Activated CD8-positive, alpha-beta memory T cell treated with anti-CD3 and anti-CD28 coated beads, Interleukin-2, amount 10 ng/mL, durations not matched to agents 7 days and 5 days (primary cell): ENCODE measurements around the gene B3GAT2. TPM values are rescaled to one million over a fixed set of nuclear protein-coding genes. Genes with fewer than 3 reads are reported as not detected.

Experiments
- ATAC-seq: fragments of 150-1000 bp; cut with Tn5 transposase; one replicate; pipeline ENCODE4 v1.10.0; 2021; ENCODE audit warnings: moderate library complexity
- CTCF ChIA-PET: fragments of 350-600 bp; sonication (Branson Sonifier 250); formaldehyde crosslinking; loops from one replicate; lab custom pipeline; 2021; ENCODE audit warnings: antibody characterized with exemption; lab: Charles Lee
- DNase-seq: peaks from one replicate; pipeline ENCODE4 v3.0.0-alpha.2; 2020
- H3K27ac Mint-ChIP-seq: one replicate; pipeline ENCODE4 v1.8.0; 2021; ENCODE audit warnings: mild to moderate bottlenecking, mixed read lengths
- H3K27me3 Mint-ChIP-seq: one replicate; pipeline ENCODE4 v1.8.0; 2021; ENCODE audit warnings: mixed read lengths
- H3K36me3 Mint-ChIP-seq: one replicate; pipeline ENCODE4 v1.8.0; 2021; ENCODE audit warnings: mild to moderate bottlenecking, mixed read lengths
- H3K4me1 Mint-ChIP-seq: one replicate; pipeline ENCODE4 v1.8.0; 2021; ENCODE audit warnings: mixed read lengths
- H3K4me3 Mint-ChIP-seq: one replicate; pipeline ENCODE4 v1.8.0; 2021; ENCODE audit warnings: mild to moderate bottlenecking, moderate library complexity, mixed read lengths
- H3K9me3 Mint-ChIP-seq: one replicate; pipeline ENCODE4 v1.8.0; 2022; ENCODE audit warnings: low read depth, mixed read lengths
- total RNA-seq, 2 experiments: library from RNA; stranded (reverse); gene quantifications; one replicate each; pipeline ENCODE4 v1.2.3, GENCODE V29; 2021

B3GAT2 gene
- total RNA-seq, 2 experiments from 2014 or later = 0.07 TPM; not detected in 1

DNA sequence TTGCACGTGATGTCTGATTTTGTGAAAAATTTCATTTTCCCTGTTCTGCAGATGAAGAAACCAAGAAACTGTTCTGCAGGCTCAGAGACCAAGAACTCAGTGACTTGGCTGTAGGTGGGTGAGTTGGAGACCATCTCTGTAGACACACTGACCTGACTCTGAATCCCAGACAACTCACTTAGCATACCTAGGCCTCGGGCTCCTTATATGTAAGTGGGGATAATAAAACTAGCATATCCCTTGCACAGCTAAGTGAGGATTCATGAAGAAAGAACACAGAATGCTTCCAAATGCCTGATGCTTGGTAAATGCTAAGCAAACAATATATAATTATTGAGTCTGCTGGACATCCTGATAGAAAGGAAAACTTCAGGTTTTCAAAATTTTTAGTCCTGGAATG lies 70.8 kb downstream of the B3GAT2 start:
- Mint-ChIP-seq H3K36me3 (no peaks in the 10 kb centered on the region), H3K27ac (no peak overlapping the region), H3K4me3 (no peak overlapping the region), H3K4me1 (no peaks in the 10 kb centered on the region), H3K27me3 (peaks cover 5% of the 10 kb centered on the region), H3K9me3 (no peaks in the 10 kb centered on the region)
- no peak for ATAC-seq
- CTCF ChIA-PET = interaction anchor here (2.5 to 2.6 kb wide), 3 partner anchors 70 to 365 kb away, joined by 11 to 39 read pairs (median 14); no protein-coding TSS in a partner anchor
- no peak for DNase-seq

DNA sequence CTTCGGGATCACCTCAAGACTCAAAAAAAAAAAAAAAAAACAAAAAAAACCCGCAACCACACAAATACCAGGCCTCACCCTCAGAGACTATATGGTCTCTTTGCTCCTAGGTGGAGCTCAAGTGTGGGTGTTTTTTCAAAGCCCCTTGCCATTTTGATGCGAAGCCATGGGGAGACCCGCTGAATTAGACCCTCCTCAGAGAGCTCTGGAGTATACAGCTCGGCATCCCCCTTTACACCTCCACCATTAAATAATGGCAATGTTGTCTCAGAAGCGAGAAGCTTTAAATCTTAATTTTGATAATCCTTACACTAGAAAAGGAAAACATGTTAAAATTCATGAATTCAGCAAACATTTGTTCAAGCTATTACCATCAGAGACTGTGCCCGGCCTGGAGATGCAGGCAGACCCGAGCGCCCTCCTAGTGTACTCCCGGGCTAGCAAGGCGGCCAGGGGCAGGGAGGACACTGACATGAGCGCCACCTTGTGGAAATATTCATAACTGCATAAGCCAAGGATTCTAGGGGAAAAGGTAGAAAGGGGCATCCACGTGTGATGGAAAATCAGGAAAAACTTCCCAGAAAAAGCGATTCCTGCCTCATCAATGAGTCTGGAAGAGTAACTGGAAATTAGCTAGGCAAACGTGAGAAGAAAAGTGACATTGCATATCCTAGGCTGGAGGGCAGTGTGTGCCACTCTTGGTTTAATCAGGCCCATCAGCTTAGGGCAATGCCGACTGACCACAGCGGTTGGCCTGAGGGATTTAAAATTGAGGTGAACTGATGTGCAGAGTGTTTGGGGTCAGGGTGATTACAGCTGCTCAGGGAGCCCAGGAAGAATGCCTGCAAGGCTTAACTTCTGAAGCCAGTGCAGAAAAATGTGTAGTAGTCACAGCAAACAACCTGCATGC lies 72.5 kb downstream of the B3GAT2 start:
- CTCF ChIA-PET = interaction anchor here (0.6 to 2.6 kb wide), 35 partner anchors 10 to 663 kb away, joined by 3 to 39 read pairs (median 4); no protein-coding TSS in a partner anchor
- peak; percentile 59 for DNase-seq
- ATAC-seq = peak; percentile 83
- no peaks in the 10 kb centered on the region for H3K36me3 Mint-ChIP-seq
- no peak overlapping the region for H3K27ac Mint-ChIP-seq
- H3K9me3 Mint-ChIP-seq = no peaks in the 10 kb centered on the region
- H3K4me1 Mint-ChIP-seq = no peaks in the 10 kb centered on the region
- no peak overlapping the region for H3K4me3 Mint-ChIP-seq
- H3K27me3 Mint-ChIP-seq = peaks cover 9% of the 10 kb centered on the region

DNA sequence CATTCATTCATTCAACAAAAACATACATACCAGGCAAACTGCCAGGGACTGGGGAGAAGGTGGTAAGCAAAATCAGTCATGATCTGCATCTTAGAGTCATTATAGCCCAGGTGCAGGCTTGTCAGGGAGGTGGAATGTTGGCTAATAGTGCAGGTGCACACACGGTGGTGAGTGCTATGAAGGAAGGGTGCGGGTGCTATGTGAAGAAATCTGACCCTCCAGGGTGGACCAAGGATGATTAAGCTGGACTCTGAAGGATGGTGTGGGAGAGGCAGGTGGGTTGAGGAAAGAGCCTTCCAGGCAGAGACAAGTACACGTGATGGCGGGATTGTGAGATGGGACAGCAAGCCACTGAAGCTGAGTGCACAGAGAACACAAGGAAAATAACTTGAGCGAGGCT lies 77.4 kb downstream of the B3GAT2 start:
- H3K27ac Mint-ChIP-seq = no peak overlapping the region
- CTCF ChIA-PET = interaction anchor here (1.2 to 1.7 kb wide), 2 partner anchors 172 to 357 kb away, joined by 3 to 4 read pairs; no protein-coding TSS in a partner anchor
- H3K27me3 Mint-ChIP-seq = peaks cover 19% of the 10 kb centered on the region

DNA sequence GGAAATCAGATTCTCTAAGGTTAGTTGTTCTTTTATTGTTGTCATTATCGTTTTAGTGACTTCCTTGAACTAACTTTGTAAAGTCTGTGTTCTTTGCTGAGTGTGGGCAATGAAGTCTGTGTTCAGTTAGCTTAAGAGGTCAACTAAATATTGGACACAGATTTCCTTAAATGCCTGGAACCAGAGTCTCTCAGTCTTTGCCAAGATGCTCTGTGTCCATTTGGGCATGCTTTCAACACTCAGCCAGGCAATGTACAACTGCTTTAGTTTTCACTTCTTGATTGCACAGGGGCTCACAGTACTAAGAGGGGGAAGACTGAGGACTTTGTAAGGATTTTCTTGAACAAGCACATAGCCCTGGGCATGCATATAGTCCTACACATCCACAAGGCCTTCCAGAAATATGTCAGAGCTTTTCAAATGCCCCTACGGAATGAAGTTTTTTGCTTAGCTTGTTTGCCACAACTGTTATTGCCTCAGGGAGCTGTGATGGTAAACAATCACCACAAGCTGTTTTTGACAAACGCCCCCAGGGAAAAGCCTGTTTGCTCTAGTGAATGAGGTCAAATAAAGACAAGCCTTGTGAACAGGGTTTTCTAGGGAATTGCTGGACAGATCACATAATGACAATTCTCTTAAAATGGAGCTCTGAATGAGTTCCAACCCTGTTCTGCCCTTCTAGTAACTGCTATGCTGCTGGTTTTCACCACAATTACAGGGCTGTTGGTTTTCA lies 82.5 kb downstream of the B3GAT2 start:
- Mint-ChIP-seq H3K4me3 (no peak overlapping the region), H3K27me3 (peaks cover 19% of the 10 kb centered on the region), H3K9me3 (peaks cover 4% of the 10 kb centered on the region), H3K36me3 (peaks cover 5% of the 10 kb centered on the region), H3K27ac (no peak overlapping the region), H3K4me1 (no peaks in the 10 kb centered on the region)
- ATAC-seq (no peak), DNase-seq (no peak)
- CTCF ChIA-PET = interaction anchor here (0.6 kb wide), 1 partner anchor 10 kb away, joined by 3 read pairs; no protein-coding TSS in a partner anchor

More for the DNA sequence above, 77.4 kb downstream of the B3GAT2 start:
- no peaks in the 10 kb centered on the region for H3K36me3 Mint-ChIP-seq
- DNase-seq (no peak), ATAC-seq (no peak)
- no peaks in the 10 kb centered on the region for H3K9me3 Mint-ChIP-seq
- H3K4me3 Mint-ChIP-seq = no peak overlapping the region
- no peaks in the 10 kb centered on the region for H3K4me1 Mint-ChIP-seq

DNA sequence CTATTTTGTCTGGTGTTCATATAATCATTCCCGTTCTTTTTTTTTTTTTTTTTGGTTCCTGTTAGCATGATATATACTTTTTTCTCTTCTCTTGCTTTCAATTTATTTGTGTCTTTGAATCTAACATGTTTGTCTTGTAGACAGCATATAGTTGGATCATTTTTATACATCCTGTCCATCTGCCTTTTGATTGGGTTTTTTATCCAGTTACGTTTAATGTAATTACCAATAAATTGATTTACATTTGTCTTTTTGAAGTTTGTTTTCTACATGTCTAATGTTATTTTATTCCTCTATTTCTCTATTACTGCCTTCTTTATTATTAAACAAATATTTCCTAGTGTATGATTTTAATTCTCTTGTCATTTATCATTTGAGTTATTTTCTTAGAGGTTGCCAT lies 84.4 kb downstream of the B3GAT2 start:
- peaks cover 4% of the 10 kb centered on the region for H3K9me3 Mint-ChIP-seq
- H3K27ac Mint-ChIP-seq = no peak overlapping the region
- H3K4me3 Mint-ChIP-seq = no peak overlapping the region
- no peaks in the 10 kb centered on the region for H3K4me1 Mint-ChIP-seq
- ATAC-seq (no peak), DNase-seq (no peak)
- CTCF ChIA-PET = interaction anchor here (1.4 kb wide), 1 partner anchor 12 kb away, joined by 4 read pairs; no protein-coding TSS in a partner anchor
- H3K27me3 Mint-ChIP-seq = peaks cover 24% of the 10 kb centered on the region
- peaks cover 5% of the 10 kb centered on the region for H3K36me3 Mint-ChIP-seq

DNA sequence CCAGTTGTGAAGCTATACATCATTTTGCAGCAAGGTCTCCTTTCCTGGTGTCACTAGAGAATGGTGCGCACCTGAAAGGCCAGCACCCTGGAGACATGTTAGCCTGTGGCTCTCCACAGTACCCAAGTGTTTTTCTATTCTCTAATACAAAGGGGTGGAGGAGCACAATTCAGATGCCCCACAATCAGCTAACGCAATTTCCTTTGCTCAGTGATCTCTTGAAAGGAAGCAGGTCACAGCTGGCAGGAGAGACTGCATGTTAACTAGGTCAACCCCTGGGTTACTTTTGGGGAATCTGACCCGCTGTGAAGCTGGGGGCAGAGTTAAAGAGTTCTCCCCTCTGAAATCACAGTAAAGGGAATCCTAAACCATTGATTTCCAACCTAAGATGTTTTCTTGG lies 92.5 kb downstream of the B3GAT2 start:
- Mint-ChIP-seq H3K27me3 (peaks cover 12% of the 10 kb centered on the region), H3K9me3 (no peaks in the 10 kb centered on the region), H3K36me3 (peaks cover 8% of the 10 kb centered on the region), H3K4me1 (no peaks in the 10 kb centered on the region), H3K4me3 (no peak overlapping the region), H3K27ac (no peak overlapping the region)
- DNase-seq = no peak
- CTCF ChIA-PET = interaction anchor here (0.6 to 1.2 kb wide), 3 partner anchors 20 to 1197 kb away, joined by 3 to 4 read pairs (median 3); no protein-coding TSS in a partner anchor
- ATAC-seq = no peak

DNA sequence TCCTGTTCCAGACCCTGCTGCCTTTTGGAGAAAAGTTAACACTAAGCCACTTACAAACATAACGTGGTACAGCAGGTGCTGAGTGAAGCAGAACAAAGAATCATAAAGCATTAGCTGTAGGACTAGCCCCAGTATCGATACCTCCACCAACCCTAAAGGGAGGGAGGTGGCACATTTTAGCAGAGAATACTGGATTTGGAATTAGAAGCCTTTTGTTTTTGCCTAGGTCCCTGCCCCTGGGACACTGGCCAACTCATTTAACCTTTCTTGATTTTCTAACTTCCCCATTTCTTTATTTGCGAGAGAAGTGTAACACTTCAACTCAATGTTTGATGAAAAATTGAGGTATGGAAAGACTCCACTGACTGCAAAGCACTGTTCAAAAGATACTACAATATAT lies 93.5 kb downstream of the B3GAT2 start:
- CTCF ChIA-PET = interaction anchor here (2.0 kb wide), 1 partner anchor 21 kb away, joined by 5 read pairs; no protein-coding TSS in a partner anchor
- DNase-seq = no peak
- no peaks in the 10 kb centered on the region for H3K9me3 Mint-ChIP-seq
- no peaks in the 10 kb centered on the region for H3K4me1 Mint-ChIP-seq
- H3K27ac Mint-ChIP-seq = no peak overlapping the region
- peaks cover 8% of the 10 kb centered on the region for H3K27me3 Mint-ChIP-seq
- no peak overlapping the region for H3K4me3 Mint-ChIP-seq
- H3K36me3 Mint-ChIP-seq = peaks cover 12% of the 10 kb centered on the region
- ATAC-seq = no peak

DNA sequence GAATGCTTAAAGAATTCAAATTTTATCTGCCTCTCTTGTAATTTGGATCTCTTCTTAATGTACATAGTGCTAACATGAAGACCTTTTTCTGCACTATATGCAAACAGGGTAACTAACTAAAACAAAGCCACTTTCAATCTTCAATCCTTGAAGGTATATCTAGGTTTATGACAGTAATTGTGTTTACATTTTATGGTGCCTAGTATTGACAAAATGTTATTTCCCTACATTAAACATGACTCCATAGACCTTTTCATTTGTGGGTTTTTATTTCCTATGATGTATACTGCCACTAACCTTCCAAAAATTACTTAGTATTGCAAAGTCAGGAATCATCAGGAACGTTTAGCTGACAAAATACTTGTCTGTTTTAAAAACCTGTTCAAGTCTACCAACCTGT lies 95.9 kb downstream of the B3GAT2 start:
- no peaks in the 10 kb centered on the region for H3K27me3 Mint-ChIP-seq
- H3K36me3 Mint-ChIP-seq = peaks cover 12% of the 10 kb centered on the region
- ATAC-seq (no peak), DNase-seq (no peak)
- H3K4me1 Mint-ChIP-seq = no peaks in the 10 kb centered on the region
- no peaks in the 10 kb centered on the region for H3K9me3 Mint-ChIP-seq
- H3K4me3 Mint-ChIP-seq = no peak overlapping the region
- CTCF ChIA-PET = no interaction called here
- no peak overlapping the region for H3K27ac Mint-ChIP-seq

DNA sequence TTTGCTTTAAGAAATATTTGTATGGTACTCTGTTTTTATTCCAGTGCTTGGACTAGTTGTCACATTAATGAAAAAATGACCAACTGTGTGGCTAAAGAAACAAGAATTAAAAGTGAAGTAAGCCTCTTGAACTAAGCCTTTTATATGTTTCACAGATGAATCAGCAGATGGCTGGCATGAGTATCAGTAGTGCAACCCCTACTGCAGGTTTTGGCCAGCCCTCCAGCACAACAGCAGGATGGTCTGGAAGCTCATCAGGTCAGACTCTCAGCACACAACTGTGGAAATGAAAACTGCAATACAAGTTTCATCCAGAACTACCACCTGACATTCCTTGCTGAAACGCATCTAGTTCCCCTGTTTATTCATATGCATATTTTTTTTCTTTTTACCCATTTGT lies 96.8 kb downstream of the B3GAT2 start:
- H3K4me1 Mint-ChIP-seq = no peaks in the 10 kb centered on the region
- DNase-seq = no peak
- H3K36me3 Mint-ChIP-seq = peaks cover 12% of the 10 kb centered on the region
- no peak overlapping the region for H3K4me3 Mint-ChIP-seq
- H3K27ac Mint-ChIP-seq = no peak overlapping the region
- H3K27me3 Mint-ChIP-seq = no peaks in the 10 kb centered on the region
- no peak for ATAC-seq
- CTCF ChIA-PET = no interaction called here
- H3K9me3 Mint-ChIP-seq = no peaks in the 10 kb centered on the region

DNA sequence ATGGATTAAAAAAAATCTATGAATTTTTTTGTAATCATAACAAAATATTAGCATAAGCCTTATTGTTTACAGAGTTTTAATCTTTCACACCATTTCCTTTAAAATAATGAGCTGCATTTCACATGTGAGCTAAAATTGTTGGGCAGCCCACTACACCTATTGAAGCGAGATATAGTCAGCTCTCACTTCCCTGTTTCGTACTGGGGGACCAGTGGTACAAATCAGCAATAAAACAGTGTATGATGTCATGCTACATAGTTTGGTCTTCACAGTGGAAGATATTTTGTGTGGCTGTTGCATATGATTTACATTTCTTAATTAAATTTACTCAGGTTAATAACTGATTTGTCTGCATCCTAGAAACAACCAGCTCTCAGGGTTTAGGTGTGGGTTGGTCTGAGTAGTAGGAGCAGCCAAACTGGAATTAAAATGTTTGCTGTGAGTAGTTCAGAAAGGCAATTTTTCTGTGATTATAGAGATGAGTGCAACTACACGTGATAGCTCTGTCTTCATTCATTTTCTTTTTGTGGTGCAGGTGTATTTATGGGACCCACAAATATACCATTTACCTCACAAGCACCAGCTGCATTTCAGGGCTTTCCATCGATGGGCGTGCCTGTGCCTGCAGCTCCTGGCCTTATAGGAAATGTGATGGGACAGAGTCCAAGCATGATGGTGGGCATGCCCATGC lies 99.3 kb downstream of the B3GAT2 start:
- Mint-ChIP-seq H3K4me3 (no peak overlapping the region), H3K36me3 (peaks cover 13% of the 10 kb centered on the region), H3K27me3 (no peaks in the 10 kb centered on the region), H3K27ac (no peak overlapping the region), H3K4me1 (no peaks in the 10 kb centered on the region), H3K9me3 (no peaks in the 10 kb centered on the region)
- ATAC-seq (no peak), DNase-seq (no peak)
- CTCF ChIA-PET = interaction anchor here (0.7 kb wide), 1 partner anchor 15 kb away, joined by 5 read pairs; no protein-coding TSS in a partner anchor

DNA sequence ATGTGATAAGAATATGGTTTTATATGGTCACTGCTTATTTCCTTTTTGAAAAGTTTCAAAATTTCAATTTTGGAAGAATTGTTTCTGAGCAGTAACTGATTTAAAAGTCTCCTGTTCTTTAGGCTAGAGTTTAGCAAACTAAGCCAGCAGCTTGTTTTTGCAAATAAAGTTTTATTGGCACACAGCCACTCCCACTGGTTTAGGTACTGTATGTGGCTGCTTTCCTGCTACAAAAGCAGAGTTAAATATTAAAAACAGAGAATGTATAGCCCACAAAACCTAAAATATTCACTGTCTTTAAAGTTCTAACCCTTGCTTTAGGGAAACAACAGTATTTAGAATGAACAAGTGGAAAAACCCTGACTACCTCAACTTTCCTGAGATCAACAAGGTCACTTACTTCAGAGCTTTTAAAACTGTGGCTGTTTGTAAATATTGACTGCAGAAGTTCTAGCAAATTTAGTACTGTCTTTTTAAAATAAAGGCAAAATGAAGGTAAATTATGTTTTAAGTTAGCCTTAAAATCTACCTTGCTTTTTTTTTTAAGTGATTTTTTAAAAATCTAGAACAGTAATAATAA lies 104.1 kb downstream of the B3GAT2 start:
- no peaks in the 10 kb centered on the region for H3K27me3 Mint-ChIP-seq
- CTCF ChIA-PET = no interaction called here
- H3K9me3 Mint-ChIP-seq = no peaks in the 10 kb centered on the region
- DNase-seq = no peak
- peaks cover 3% of the 10 kb centered on the region for H3K36me3 Mint-ChIP-seq
- H3K4me1 Mint-ChIP-seq = no peaks in the 10 kb centered on the region
- no peak for ATAC-seq
- no peak overlapping the region for H3K4me3 Mint-ChIP-seq
- H3K27ac Mint-ChIP-seq = no peak overlapping the region

DNA sequence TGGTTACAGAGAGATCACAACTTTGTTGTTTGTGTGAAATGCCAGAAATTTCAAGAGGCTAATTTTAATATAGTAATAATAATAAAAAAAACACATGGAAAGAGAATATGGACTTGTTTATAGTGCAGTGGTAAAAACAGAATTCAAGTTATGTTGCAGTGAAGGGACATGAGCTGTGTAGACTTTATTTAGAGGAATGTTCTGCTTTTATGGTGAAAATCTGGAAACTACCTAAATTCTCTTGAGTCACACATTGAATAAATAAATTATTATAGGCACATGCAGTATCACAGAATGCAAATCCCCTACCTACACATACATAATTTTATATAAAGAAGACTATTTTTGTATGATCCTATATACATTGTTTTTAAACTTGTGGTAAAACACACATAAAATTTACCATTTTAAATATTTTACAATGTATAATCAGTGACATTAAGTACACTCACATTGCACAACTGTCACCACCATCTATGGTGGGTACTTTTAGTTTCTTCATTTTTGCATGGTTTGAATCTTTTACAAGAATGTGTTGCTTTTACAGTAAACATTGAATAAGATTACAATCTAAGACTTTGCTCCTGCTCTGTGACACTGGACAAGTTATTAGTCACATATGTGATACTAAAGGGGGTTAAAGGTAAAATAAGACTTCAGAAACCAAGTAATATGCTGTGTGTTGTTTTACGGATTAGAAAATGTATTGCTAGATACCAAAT lies 107.4 kb downstream of the B3GAT2 start:
- CTCF ChIA-PET = no interaction called here

More for the DNA sequence above, 107.4 kb downstream of the B3GAT2 start:
- DNase-seq (no peak), ATAC-seq (no peak)
- Mint-ChIP-seq H3K27me3 (no peaks in the 10 kb centered on the region), H3K4me3 (no peak overlapping the region), H3K4me1 (no peaks in the 10 kb centered on the region), H3K36me3 (peaks cover 3% of the 10 kb centered on the region), H3K27ac (no peak overlapping the region), H3K9me3 (no peaks in the 10 kb centered on the region)
